Dedifferentiated amniotic fluid mesenchymal stem cell (primary cell): Measurements from ENCODE around the gene HCRT.
A peak's percentile ranks its signal among the peaks of the same experiment; 100 is the strongest.
"Not testable (repeated sequence)": the region's sequence is repeated elsewhere in the genome, so short reads cannot be mapped to it uniquely, and the experiment has no call there.

Experiments
- DNase-seq: peaks from one replicate; pipeline ENCODE4 v3.0.0-alpha.2; 2016; ENCODE audit errors: extremely low spot score

HCRT gene

GRCh38 chr17:42198897-42199296, 13.6 kb upstream of the HCRT start:
- DNase-seq: no peak

GRCh38 chr17:42197564-42198156, 12.4 kb upstream of the HCRT start:
- no peak for DNase-seq

GRCh38 chr17:42193969-42194899, 9.0 kb upstream of the HCRT start, which contains the start of gene GHDC:
TSS of gene GHDC (minus strand) at chr17:42194494. CDS start at chr17:42193581, 913 bp downstream.
- peak; percentile 33 for DNase-seq

GRCh38 chr17:42193216-42193968, 8.1 kb upstream of the HCRT start:
- no peak for DNase-seq

- no peak for DNase-seq
Measured at GRCh38 chr17:42192189-42193126, 7.2 kb upstream of the HCRT start.

- DNase-seq: no peak
Measured at GRCh38 chr17:42191275-42191608, 6.0 kb upstream of the HCRT start.

- no peak for DNase-seq
Measured at GRCh38 chr17:42190491-42191274, 5.4 kb upstream of the HCRT start.

GRCh38 chr17:42189651-42189965, 4.4 kb upstream of the HCRT start:
- no peak for DNase-seq

- no peak for DNase-seq
Measured at GRCh38 chr17:42188749-42189650, 3.7 kb upstream of the HCRT start.

GRCh38 chr17:42187833-42188232, 2.6 kb upstream of the HCRT start:
- no peak for DNase-seq

- DNase-seq: not testable (repeated sequence)
Measured at GRCh38 chr17:42186191-42186590, 939 bp upstream of the HCRT start.

- DNase-seq: no peak
Measured at GRCh38 chr17:42185621-42185930, 324 bp upstream of the HCRT start.

GRCh38 chr17:42183741-42184711, 1.2 kb downstream of the HCRT start:
- DNase-seq: no peak

- DNase-seq: no peak
Measured at GRCh38 chr17:42182927-42183734, 2.1 kb downstream of the HCRT start.

GRCh38 chr17:42181851-42182207, 3.4 kb downstream of the HCRT start:
- no peak for DNase-seq

- DNase-seq: peak; percentile 18
Measured at GRCh38 chr17:42180922-42181850, 4.1 kb downstream of the HCRT start, which contains the start of gene KCNH4. TSS of gene KCNH4 (minus strand) at chr17:42181142. CDS start at chr17:42180945, 197 bp downstream.
